GM12801 (cell line): Measurements from ENCODE around the gene C19orf38.

ENCODE experiments used
- CTCF ChIP-seq: IDR thresholded peaks from one replicate; pipeline ENCODE4 v1.5.1; 2011; ENCODE audit warnings: control low read depth; ENCODE audit not compliant: insufficient read length; ENCODE audit errors: extremely low read depth

C19orf38 gene

DNA sequence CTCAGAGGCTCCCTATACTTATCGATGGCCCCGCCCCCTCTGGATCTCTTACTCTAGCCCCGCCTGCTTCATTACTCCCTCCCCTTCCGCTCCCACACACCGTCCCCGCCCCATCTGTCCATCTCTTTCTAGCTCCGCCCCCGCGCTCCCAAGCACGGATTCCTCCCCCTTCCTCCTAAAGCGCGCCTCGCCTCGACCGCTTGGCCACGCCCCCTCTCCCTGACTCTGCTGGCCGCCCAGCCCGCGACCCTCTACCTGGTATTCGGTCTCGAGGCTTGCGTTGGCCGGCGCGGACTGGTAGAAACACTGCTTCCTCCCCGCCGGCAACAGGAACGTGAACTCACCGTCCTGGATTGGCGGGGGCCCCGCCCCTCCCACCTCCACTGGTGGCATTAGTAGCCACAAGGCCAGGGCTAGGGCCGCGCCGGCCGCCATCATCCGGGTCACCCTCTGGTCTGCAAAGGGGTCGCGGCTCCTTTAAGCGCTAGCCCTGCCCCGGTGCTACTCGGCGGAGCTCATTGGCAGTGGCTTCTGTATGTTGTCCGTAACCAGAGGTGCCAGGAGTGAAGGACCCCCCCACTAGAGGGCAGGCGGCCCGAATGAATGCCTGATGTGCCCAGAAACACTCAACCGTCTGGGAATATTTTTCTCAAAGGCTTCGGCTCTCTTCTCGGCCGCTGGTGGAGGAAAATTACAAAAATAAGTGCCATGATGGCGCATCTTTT lies 12.3 kb upstream of the C19orf38 start, which contains the start of gene TMED1:
TSS of gene TMED1 (minus strand) at position 459 of the 725 bp plus-strand sequence. CDS start at position 438, 21 bp downstream.
- TF ChIP-seq CTCF, result no peak

DNA sequence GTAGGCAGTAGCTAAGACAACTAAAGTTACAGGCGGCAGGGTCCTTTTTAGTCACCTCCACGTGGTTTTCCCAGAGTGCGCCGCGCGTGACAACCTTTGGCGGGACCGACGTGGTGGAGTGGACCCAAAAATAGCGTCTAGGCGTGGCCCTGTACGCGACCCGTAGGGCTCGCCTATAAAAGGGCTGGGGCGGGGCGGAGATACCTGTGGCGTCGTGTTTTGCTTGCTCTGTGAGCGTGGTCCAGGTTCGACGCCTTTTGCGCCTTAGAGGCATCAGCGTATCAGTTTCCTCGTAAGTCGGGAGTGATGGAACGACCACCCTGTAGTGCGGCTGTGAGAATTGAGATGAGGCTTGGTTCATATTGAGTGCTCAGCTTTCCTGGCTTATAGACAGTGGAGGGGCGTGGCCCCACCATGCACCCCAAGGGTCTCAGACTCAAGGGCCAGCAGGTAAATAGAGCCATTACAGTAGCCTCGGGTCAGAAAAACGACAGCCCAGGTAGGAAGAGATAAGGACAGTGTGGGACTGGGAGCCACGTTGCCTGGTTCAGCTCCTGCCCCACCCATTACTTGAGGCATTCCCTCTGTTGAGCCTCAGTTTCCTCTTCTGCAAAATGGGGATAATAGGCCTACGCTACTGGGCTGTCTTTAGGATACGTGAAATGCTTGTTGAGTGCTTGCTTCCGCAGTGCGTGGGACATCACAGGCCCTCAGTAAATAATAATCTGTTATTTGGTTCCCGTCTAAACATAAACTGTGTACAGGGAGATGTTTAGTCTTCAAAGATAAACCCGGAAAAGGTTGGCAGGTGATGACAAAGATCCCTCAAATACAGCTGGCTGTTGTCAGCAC lies 11.5 kb upstream of the C19orf38 start:
- TF ChIP-seq CTCF, result no peak

DNA sequence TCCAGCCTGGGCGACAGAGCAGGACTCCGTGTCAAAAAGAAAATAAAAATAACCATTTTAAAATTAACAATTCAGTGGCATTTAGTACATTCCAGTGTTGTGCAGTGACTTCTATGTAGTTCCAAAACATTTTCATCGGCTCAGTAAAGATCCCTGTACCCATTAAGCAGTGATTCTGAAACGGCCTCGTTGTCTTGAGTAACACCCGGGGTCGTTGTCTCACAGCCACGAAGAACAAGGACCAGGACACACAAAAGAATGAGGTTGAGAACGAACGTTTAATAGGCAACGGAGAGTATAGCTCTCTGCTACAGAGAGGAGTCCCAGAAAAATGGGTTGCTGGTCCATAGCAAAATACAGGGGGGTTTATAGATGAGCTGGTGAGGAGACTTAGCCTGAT lies 9.8 kb upstream of the C19orf38 start:
- no peak for TF ChIP-seq CTCF

GRCh38 chr19:10839114-10840050 lies 8.8 kb upstream of the C19orf38 start:
- TF ChIP-seq CTCF, result no peak

- no peak for TF ChIP-seq CTCF
Observed at GRCh38 chr19:10842788-10843187, 5.4 kb upstream of the C19orf38 start.

DNA sequence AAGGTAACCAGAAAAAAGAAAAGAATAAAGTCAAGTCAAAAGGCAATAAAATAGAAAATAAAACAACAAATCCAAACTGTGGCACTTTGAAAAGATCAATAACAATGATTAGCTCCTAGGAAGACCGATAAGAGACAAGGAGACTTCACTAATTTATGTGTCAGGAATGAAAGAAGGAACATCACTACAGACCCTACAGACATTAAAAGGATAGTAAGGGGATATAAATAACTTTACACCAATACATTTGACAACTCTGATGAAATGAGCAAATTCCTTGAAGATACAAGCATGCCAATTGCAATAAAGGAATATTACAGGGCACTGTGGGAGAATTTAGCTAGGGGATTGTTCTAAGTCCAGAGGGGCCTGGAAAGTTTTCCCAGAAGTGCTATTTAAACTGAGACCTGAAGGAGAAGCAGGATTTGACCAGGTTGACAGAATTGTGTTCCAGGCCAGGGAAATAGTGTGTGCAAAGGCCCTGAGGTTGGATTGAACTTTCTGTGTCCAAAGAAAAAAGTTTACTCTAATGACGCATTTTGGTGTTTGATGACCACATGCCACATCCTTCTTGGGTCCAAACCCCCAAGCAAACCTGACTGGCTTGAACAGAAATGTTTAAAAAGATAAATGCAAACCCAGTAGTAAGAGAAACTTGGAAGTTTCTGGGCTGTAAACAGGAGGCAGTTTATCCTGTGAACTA lies 1.6 kb upstream of the C19orf38 start:
- no peak for TF ChIP-seq CTCF

DNA sequence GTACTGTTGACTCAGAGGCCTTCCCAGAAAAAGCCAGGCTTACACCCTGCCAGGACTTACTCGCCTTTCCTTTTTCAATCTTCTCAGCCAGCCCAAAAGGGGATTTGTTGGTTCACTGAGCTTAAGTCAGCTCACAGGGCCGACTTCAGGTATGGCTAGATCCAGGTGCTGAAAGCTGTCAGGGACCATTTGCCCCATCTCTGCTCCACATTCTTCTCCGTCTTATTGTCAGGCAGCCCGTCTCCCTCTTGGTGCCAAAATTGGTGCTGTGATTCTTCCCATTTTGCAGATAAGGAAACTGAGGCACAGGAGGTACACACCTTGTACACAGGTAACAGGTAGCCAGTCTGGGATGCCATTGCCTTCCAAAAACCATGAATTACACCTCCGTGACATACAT lies 2.4 kb downstream of the C19orf38 start:
- no peak for TF ChIP-seq CTCF
